ENCODE measurements around the gene EIF4G3. TPM values are rescaled to one million over a fixed set of nuclear protein-coding genes. Genes with fewer than 3 reads are reported as not detected.
"Not testable (repeated sequence)": the region's sequence is repeated elsewhere in the genome, so short reads cannot be mapped to it uniquely, and the experiment has no call there.

Gene EIF4G3
- total RNA-seq, 1 donor from 2014 or later: 43.0 TPM

GRCh38 chr1:20790785-20791184 lies 385.9 kb downstream of the EIF4G3 start:
- ATAC-seq (no peak), DNase-seq (no peak)
- Histone ChIP-seq H3K36me3 (no peaks in the 10 kb centered on the region), H3K27ac (no peak overlapping the region), H3K4me3 (no peak overlapping the region), H3K9me3 (no peaks in the 10 kb centered on the region), H3K4me1 (peaks cover 9% of the 10 kb centered on the region), H3K27me3 (ENCODE audit: low read depth) (no peaks in the 10 kb centered on the region)
- intact Hi-C loops (cut with DNase I): no loop called here
- TF ChIP-seq CTCF (IDR thresholded peaks at IDR 0.05): no peak

- H3K4me1 ChIP-seq: peaks cover 21% of the 10 kb centered on the region
- intact Hi-C loops (cut with DNase I); DNase-seq; H3K36me3 ChIP-seq; H3K4me3 ChIP-seq; H3K27ac ChIP-seq; H3K9me3 ChIP-seq; ATAC-seq; H3K27me3 ChIP-seq (ENCODE audit: low read depth): not testable (repeated sequence)
Measured at GRCh38 chr1:20789598-20789997, 387.1 kb downstream of the EIF4G3 start.

- intact Hi-C loops (cut with DNase I): no loop called here
Measured at GRCh38 chr1:20787840-20788795, 388.6 kb downstream of the EIF4G3 start.

GRCh38 chr1:20787029-20787839 lies 389.5 kb downstream of the EIF4G3 start, which contains the start of gene HP1BP3:
TSS of gene HP1BP3 (minus strand) at chr1:20787307. CDS start at chr1:20780440, 6,867 bp downstream.
- Histone ChIP-seq H3K27me3 (ENCODE audit: low read depth) (no peaks in the 10 kb centered on the region), H3K9me3 (no peaks in the 10 kb centered on the region), H3K27ac (peak within 1 kb of the TSS; percentile 95), H3K4me3 (peak within 1 kb of the TSS; percentile 93), H3K4me1 (peaks cover 39% of the 10 kb centered on the region), H3K36me3 (no peaks in the 10 kb centered on the region)
- no peak for TF ChIP-seq CTCF (IDR thresholded peaks at IDR 0.05)
- intact Hi-C loops (cut with DNase I): no loop called here
- peak; percentile 85 for DNase-seq
- ATAC-seq: peak; percentile 89 to 91

More at GRCh38 chr1:20787840-20788795, 388.6 kb downstream of the EIF4G3 start:
- Histone ChIP-seq H3K4me1 (peaks cover 36% of the 10 kb centered on the region), H3K9me3 (no peaks in the 10 kb centered on the region), H3K27ac (peak overlapping the region; percentile 95), H3K27me3 (ENCODE audit: low read depth) (no peaks in the 10 kb centered on the region), H3K36me3 (no peaks in the 10 kb centered on the region), H3K4me3 (peak overlapping the region; percentile 93)
- DNase-seq: no peak
- ATAC-seq: no peak
- no peak for TF ChIP-seq CTCF (IDR thresholded peaks at IDR 0.05)

DNA sequence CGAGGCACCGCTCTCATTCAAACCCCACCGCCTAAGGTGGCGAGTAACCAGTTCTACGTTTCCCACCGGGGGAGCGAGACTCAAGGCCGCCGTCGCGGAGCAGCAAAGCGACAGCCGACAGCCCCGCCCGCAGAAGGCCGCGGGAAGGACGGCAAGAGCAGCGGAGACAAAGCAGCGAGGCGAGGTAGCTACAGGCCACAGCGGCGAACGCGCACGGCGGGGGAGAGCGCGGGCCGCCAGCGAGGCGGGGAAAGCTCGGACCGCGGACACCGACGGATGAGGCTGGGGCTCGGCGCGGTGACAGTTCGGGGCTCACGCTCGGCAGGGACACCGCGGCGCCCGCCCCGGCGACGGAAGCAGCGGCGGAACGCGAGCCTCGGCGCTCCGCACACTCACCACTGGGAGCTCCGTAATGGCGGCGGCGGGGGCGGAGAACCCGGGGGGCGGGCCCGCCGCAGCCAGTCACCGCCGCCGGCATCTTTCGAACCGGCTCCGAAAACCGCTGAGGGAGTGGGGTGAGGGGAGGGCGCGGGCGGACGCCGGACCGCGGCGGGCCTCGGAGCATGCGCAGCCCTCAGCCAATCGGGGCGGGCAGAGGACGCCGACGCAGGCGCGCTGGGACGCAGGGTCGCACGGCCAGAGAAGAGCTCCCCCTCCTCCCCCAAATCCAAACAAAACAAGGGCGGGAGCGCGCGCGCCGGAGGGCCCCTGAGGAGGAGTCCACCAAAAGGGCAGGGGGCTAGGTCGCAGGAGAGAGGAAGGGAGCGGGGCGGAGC lies 390.3 kb downstream of the EIF4G3 start:
- Histone ChIP-seq H3K36me3 (no peaks in the 10 kb centered on the region), H3K4me3 (peak overlapping the region; percentile 93), H3K4me1 (peaks cover 46% of the 10 kb centered on the region), H3K27ac (peak overlapping the region; percentile 95), H3K27me3 (ENCODE audit: low read depth) (no peaks in the 10 kb centered on the region), H3K9me3 (no peaks in the 10 kb centered on the region)
- peak; percentile 96 for DNase-seq
- intact Hi-C loops (cut with DNase I): no loop called here
- no peak for TF ChIP-seq CTCF (IDR thresholded peaks at IDR 0.05)
- ATAC-seq: peak; percentile 97 to 98

Measured in lower lobe of right lung (tissue), 2 donors.